PC-9 (cell line): ENCODE data around the gene MELK. TPM values are rescaled to one million over a fixed set of nuclear protein-coding genes. Genes with fewer than 3 reads are reported as not detected.
"Not testable (repeated sequence)": the region's sequence is repeated elsewhere in the genome, so short reads cannot be mapped to it uniquely, and the experiment has no call there.

Source experiments
- BruUV-seq: library from RNA; stranded (reverse); fragments of 400-500 nt; replicated peaks from 2 replicates; lab custom pipeline; 2021; lab: Mats Ljungman, UMichigan
- CTCF ChIA-PET: fragments of 300-600 bp; sonication (Branson Sonifier 250); formaldehyde crosslinking; loops from one replicate; lab custom pipeline; 2022; ENCODE audit warnings: antibody characterized with exemption; lab: Charles Lee
- POLR2A ChIA-PET: fragments of 300-600 bp; sonication (Branson Sonifier 250); formaldehyde crosslinking; loops from one replicate; lab custom pipeline; 2022; ENCODE audit warnings: antibody characterized with exemption; ENCODE audit not compliant: unreplicated experiment; lab: Charles Lee
- DNase-seq, 2 experiments: peaks; one replicate each; pipeline versions ENCODE4 v3.0.0 to v3.0.0-alpha.2; 2015 to 2022; ENCODE audit warnings: mixed read lengths in 1 of 2
- H2AFZ ChIP-seq: fragments of 200-600 bp; sonication (generic); 2 replicates; pipeline ENCODE4 v1.8.1; 2017; ENCODE audit warnings: antibody characterized with exemption
- H3F3A ChIP-seq: fragments of 200-600 bp; sonication (generic); 2 replicates; pipeline ENCODE4 v1.8.1; 2017; ENCODE audit warnings: antibody characterized with exemption, mild to moderate bottlenecking, low read depth; ENCODE audit not compliant: insufficient read depth
- H3K27ac ChIP-seq: fragments of 200-600 bp; sonication (generic); 2 replicates; pipeline ENCODE4 v1.6.1; 2016; ENCODE audit warnings: mixed run types
- H3K27me3 ChIP-seq: fragments of 200-600 bp; sonication (generic); 2 replicates; pipeline ENCODE4 v1.6.1; 2016; ENCODE audit warnings: low read depth, mixed run types; ENCODE audit not compliant: insufficient read depth
- H3K36me3 ChIP-seq: fragments of 200-600 bp; sonication (generic); 2 replicates; pipeline ENCODE4 v1.6.1; 2016; ENCODE audit warnings: low read depth, mixed run types
- H3K4me1 ChIP-seq: fragments of 200-600 bp; sonication (generic); replicated peaks from 2 replicates; pipeline ENCODE4 v1.6.1; 2016; ENCODE audit warnings: mixed run types; ENCODE audit not compliant: insufficient read depth
- H3K4me2 ChIP-seq: fragments of 200-600 bp; sonication (generic); 2 replicates; pipeline ENCODE4 v1.6.1; 2017; ENCODE audit warnings: mixed run types
- H3K4me3 ChIP-seq: fragments of 200-600 bp; sonication (generic); 2 replicates; pipeline ENCODE4 v1.6.1; 2016; ENCODE audit warnings: mixed run types
- H3K79me2 ChIP-seq: fragments of 200-600 bp; sonication (generic); 2 replicates; pipeline ENCODE4 v1.6.1; 2017; ENCODE audit warnings: low read depth, mixed run types
- H3K9me2 ChIP-seq: fragments of 200-600 bp; sonication (generic); 2 replicates; pipeline ENCODE4 v1.8.1; 2017; ENCODE audit warnings: mild to moderate bottlenecking; ENCODE audit not compliant: insufficient read depth
- H3K9me3 ChIP-seq: fragments of 200-600 bp; sonication (generic); 2 replicates; pipeline ENCODE4 v1.8.1; 2016; ENCODE audit warnings: low read depth; ENCODE audit not compliant: insufficient read depth
- H4K20me1 ChIP-seq: fragments of 200-600 bp; sonication (generic); 2 replicates; pipeline ENCODE4 v1.8.1; 2017; ENCODE audit not compliant: insufficient read depth
- CTCF ChIP-seq: fragments of 200-600 bp; sonication (generic); conservative IDR thresholded peaks from 2 replicates; pipeline ENCODE4 v1.6.1; 2017; ENCODE audit warnings: mixed run types, antibody characterized with exemption, mild to moderate bottlenecking, moderate library complexity
- EZH2 ChIP-seq: fragments of 200-600 bp; sonication (generic); IDR thresholded peaks from 2 replicates; pipeline ENCODE4 v1.8.0; 2017; ENCODE audit warnings: antibody characterized with exemption, low read depth
- intact Hi-C: fragments of 100-400 bp; cut with micrococcal nuclease; formaldehyde crosslinking; loops from one replicate; pipeline ENCODE4 v1.10.0; 2022; ENCODE audit not compliant: unreplicated experiment
- total RNA-seq: library from RNA; stranded (reverse); gene quantifications from 2 replicates; pipeline ENCODE4 v1.2.3, GENCODE V29; 2021

MELK gene
- total RNA-seq, 1 experiment from 2014 or later, result 48.1 TPM

GRCh38 chr9:36566813-36567221 lies 5.9 kb upstream of the MELK start:
- Histone ChIP-seq H4K20me1 (no peaks in the 10 kb centered on the region), H3K4me3 (no peak overlapping the region), H3K9me3 (no peaks in the 10 kb centered on the region), H3K27ac (peak overlapping the region; percentile 31; the same call in 1 of the 2 replicates), H3K4me1 (peaks cover 4% of the 10 kb centered on the region; the same call in 1 of the 2 replicates), H3F3A (no peaks in the 10 kb centered on the region), H3K36me3 (no peaks in the 10 kb centered on the region), H3K9me2 (no peaks in the 10 kb centered on the region), H3K79me2 (no peaks in the 10 kb centered on the region), H3K4me2 (no peak overlapping the region), H3K27me3 (no peaks in the 10 kb centered on the region), H2AFZ (peak overlapping the region; percentile 69; the same call in 1 of the 2 replicates)
- ChIA-PET CTCF (interaction anchor here (0.6 kb wide), 1 partner anchor 18 kb away, joined by 4 read pairs; no protein-coding TSS in a partner anchor), POLR2A (interaction anchor here (0.5 to 0.9 kb wide), 2 partner anchors 146 to 376 kb away, joined by 4 read pairs; no protein-coding TSS in a partner anchor)
- DNase-seq, result peak in 1 of 2 experiments; percentile 41
- TF ChIP-seq CTCF, result no peak
- TF ChIP-seq EZH2, result no peak
- no TSS peak for BruUV-seq
- intact Hi-C loops, result no loop called here

- H3K36me3 ChIP-seq, BruUV-seq, H3K4me3 ChIP-seq, H4K20me1 ChIP-seq, H3F3A ChIP-seq, H3K9me2 ChIP-seq, H3K27me3 ChIP-seq, H3K9me3 ChIP-seq, H3K27ac ChIP-seq, H3K4me1 ChIP-seq, H2AFZ ChIP-seq, H3K4me2 ChIP-seq, POLR2A ChIA-PET, H3K79me2 ChIP-seq, intact Hi-C loops, CTCF ChIA-PET, DNase-seq: not testable (repeated sequence)
Observed at GRCh38 chr9:36568681-36569080, 4.0 kb upstream of the MELK start.

- CTCF ChIA-PET, result no interaction called here
- BruUV-seq, result no TSS peak
- TF ChIP-seq CTCF, result no peak
- TF ChIP-seq EZH2, result no peak
Observed at GRCh38 chr9:36571333-36571732, 1.4 kb upstream of the MELK start.

GRCh38 chr9:36574045-36574444 lies 1.4 kb downstream of the MELK start:
- H3K27me3 ChIP-seq, H3K9me2 ChIP-seq, H3F3A ChIP-seq, BruUV-seq, H3K36me3 ChIP-seq, DNase-seq, H3K9me3 ChIP-seq, H4K20me1 ChIP-seq, POLR2A ChIA-PET: not testable (repeated sequence)
- peak overlapping the region; percentile 98 for H3K4me3 ChIP-seq
- intact Hi-C loops, result loop anchor here (5.0 kb wide), 1 partner anchor 172 kb away; the partner anchor contains the start of gene RNF38
- H3K4me1 ChIP-seq, result peaks cover 23% of the 10 kb centered on the region
- peak overlapping the region; percentile 98; the same call in 1 of the 2 replicates for H2AFZ ChIP-seq
- peaks cover 56% of the 10 kb centered on the region for H3K79me2 ChIP-seq
- peak overlapping the region; percentile 85 for H3K4me2 ChIP-seq
- peak overlapping the region; percentile 50 for H3K27ac ChIP-seq
- CTCF ChIA-PET, result interaction anchor here (0.6 kb wide), 1 partner anchor 11 kb away, joined by 21 read pairs; no protein-coding TSS in a partner anchor

More at GRCh38 chr9:36571333-36571732, 1.4 kb upstream of the MELK start:
- no peak for DNase-seq
- Histone ChIP-seq H3K9me3 (no peaks in the 10 kb centered on the region), H3K36me3 (no peaks in the 10 kb centered on the region), H4K20me1 (no peaks in the 10 kb centered on the region), H3K4me3 (no peak overlapping the region), H2AFZ (no peak overlapping the region), H3K79me2 (peaks cover 36% of the 10 kb centered on the region), H3K27me3 (no peaks in the 10 kb centered on the region), H3K4me1 (peaks cover 27% of the 10 kb centered on the region), H3K4me2 (no peak overlapping the region), H3K9me2 (no peaks in the 10 kb centered on the region), H3F3A (peaks cover 9% of the 10 kb centered on the region), H3K27ac (no peak overlapping the region)
- POLR2A ChIA-PET, result no interaction called here
- intact Hi-C loops, result loop anchor here (5.0 kb wide), 1 partner anchor 169 kb away; the partner anchor contains the start of gene RNF38
